HuH-7.5 (cell line): ENCODE data around the gene PIP5K1A.
"Not testable (repeated sequence)": the region's sequence is repeated elsewhere in the genome, so short reads cannot be mapped to it uniquely, and the experiment has no call there.

Source experiments
- DNase-seq: peaks from one replicate; pipeline ENCODE4 v3.0.0; 2011; ENCODE audit warnings: low spot score

PIP5K1A gene, protein sequence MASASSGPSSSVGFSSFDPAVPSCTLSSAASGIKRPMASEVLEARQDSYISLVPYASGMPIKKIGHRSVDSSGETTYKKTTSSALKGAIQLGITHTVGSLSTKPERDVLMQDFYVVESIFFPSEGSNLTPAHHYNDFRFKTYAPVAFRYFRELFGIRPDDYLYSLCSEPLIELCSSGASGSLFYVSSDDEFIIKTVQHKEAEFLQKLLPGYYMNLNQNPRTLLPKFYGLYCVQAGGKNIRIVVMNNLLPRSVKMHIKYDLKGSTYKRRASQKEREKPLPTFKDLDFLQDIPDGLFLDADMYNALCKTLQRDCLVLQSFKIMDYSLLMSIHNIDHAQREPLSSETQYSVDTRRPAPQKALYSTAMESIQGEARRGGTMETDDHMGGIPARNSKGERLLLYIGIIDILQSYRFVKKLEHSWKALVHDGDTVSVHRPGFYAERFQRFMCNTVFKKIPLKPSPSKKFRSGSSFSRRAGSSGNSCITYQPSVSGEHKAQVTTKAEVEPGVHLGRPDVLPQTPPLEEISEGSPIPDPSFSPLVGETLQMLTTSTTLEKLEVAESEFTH

GRCh38 chr1:151198254-151199127 is at the start of gene PIP5K1A:
Gene PIP5K1A (plus strand): TSS chr1:151198552. CDS start chr1:151198997, 445 bp downstream.
- DNase-seq = peak; percentile 92

GRCh38 chr1:151156515-151156819 is 41.9 kb upstream of the PIP5K1A start, which contains the start of gene TNFAIP8L2:
Gene TNFAIP8L2 (plus strand): TSS chr1:151156649. CDS start chr1:151158698, 2,049 bp downstream.
- no peak for DNase-seq

GRCh38 chr1:151157067-151157531 is 41.3 kb upstream of the PIP5K1A start:
- no peak for DNase-seq

DNA sequence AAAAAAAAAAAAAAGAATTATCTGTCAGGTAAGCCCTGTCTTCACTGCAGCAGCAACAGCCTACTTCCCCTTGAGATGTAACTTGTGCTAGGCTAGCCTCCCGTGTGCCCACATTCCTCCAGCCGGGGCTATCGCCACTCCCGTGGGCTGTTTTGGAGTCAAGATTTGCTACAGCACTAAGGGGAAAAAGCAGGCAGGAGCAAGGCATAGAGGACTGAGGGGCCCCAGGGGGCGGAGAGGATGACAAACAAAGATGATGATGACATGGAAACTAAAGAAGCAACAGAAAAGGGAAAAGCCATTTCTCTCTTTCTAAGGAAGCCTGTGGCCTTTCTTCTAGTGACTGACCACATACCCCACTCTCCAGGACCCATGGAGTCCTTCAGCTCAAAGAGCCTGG is 40.0 kb upstream of the PIP5K1A start:
- DNase-seq = no peak

DNA sequence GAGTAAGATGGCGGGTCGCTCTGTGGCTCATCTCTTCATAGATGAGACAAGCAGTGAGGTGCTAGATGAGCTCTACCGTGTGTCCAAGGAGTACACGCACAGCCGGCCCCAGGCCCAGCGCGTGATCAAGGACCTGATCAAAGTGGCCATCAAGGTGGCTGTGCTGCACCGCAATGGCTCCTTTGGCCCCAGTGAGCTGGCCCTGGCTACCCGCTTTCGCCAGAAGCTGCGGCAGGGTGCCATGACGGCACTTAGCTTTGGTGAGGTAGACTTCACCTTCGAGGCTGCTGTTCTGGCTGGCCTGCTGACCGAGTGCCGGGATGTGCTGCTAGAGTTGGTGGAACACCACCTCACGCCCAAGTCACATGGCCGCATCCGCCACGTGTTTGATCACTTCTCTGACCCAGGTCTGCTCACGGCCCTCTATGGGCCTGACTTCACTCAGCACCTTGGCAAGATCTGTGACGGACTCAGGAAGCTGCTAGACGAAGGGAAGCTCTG is 39.6 kb upstream of the PIP5K1A start:
- DNase-seq = no peak

DNA sequence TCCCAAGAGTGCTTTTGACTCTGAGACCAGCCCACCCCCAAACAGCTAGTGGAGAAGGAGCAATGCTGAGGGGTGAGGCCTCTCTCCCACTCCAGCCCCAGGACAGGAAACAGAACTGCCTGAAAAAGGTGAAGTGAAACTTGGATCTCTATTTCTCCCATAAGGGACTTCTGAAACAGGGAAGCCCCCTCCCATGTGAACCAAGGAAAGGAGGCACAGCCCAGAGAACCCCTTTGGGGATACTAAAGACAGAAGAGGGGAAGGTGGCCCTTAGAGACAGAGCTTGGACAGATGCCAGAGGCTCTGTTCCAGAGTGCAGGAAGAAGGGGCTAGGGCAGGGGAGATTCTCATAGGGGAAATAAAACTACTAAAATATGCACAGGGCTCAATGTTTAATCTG is 39.0 kb upstream of the PIP5K1A start:
- DNase-seq = no peak

GRCh38 chr1:151164732-151165280 is 33.5 kb upstream of the PIP5K1A start:
- no peak for DNase-seq

DNA sequence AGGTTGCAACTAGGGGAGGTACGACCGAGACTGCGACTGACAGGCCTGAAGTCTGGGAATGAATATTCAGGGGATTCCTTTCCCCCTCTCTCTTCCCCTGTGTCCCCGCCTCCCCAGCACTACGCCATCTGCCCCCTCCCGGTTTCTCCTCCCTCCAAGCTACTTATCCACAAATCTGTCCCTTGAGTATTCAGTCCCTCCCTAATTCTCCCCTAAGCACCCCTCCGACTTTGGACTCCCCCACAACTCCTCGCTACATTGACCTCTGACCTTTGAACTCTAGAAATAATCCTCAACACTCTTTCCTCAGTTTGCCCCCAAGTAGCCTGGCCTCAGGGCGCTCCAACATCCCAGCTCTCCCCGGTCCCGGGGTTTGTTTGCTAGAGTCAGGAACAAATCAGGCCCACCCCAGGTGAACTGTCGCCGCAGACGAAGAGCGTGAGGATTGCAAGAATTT is 33.0 kb upstream of the PIP5K1A start:
- DNase-seq = peak; percentile 38

DNA sequence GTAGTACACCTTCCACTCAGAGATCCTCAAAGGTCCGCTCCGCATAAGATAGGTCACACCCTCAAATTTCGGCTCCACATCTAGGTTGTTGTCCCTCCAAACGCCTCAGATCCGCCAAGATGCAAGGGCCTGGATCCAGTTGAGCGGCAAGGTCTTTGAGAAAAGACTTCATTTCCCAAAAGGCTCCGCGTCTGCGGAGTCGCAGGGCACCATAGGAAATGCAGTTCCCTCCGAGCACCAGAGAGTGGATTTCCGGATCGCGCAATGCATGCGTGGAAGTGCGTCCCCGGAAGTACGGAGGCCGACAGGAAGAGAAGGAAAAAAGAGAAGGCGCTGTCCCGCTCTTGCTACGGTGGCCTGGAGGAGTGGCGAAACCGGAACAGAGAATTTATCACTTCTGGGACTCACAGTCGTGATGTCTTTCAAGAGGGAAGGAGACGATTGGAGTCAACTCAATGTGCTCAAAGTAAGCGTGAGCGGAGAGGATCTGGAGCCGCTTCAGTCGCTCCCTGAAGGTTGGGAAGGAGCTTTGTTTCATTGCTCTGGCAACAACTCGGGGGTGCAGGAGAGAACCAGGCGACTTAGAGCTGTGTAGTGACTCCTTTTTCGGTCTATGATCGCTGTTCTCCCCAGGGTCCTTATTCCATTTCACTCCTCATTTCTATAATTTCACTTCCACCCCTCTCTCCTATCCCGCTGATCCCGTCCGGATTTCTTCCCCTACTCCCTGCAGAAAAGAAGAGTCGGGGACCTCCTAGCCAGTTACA is 32.4 kb upstream of the PIP5K1A start, which contains the start of the genes LYSMD1 and SCNM1:
LYSMD1 (minus strand) TSS at position 165 of the 767 bp plus-strand sequence. CDS start 644 bp downstream, outside the sequence.
SCNM1 (plus strand) TSS at position 407 of the 767 bp plus-strand sequence; CDS start at position 416, 9 bp downstream.
- peak; percentile 87 for DNase-seq

DNA sequence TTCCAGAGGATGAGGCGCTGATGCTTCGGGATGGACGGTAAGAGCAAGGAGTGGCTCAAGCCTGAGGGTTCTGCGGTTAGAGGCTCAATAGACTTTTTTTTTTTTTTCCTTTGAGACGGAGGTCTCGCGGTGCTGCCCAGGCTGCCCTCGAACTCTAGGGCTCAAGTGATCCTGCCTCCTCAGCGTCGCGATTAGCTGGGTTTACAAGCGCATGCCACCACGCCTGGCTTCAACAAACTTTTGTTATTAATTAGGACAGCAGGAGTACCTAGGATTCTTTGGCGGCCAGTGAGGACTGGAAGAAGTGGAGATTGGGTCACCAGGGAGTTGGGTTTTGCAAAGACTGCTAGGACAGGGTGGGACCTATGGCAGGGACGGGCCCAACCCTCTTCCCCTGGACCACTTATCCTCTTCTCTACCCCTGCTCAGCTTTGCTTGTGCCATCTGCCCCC is 31.8 kb upstream of the PIP5K1A start:
- no peak for DNase-seq

DNA sequence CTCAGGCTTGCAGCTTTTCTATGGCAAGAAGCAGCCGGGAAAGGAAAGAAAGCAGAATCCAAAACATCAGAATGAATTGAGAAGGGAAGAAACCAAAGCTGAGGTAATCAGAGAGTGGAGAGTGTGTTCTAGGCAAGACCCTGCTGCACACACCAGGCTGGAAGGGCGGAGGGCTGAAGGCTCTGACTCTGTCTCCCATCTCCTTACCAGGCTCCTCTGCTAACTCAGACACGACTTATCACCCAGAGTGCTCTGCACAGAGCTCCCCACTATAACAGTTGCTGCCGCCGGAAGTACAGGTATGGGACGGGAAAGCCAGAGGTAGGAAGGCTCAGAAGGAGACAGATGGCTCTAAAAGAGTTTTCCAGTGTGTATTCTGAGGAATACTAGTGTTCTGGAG is 31.2 kb upstream of the PIP5K1A start:
- DNase-seq = no peak

GRCh38 chr1:151171190-151171589 is 27.2 kb upstream of the PIP5K1A start:
- no peak for DNase-seq

DNA sequence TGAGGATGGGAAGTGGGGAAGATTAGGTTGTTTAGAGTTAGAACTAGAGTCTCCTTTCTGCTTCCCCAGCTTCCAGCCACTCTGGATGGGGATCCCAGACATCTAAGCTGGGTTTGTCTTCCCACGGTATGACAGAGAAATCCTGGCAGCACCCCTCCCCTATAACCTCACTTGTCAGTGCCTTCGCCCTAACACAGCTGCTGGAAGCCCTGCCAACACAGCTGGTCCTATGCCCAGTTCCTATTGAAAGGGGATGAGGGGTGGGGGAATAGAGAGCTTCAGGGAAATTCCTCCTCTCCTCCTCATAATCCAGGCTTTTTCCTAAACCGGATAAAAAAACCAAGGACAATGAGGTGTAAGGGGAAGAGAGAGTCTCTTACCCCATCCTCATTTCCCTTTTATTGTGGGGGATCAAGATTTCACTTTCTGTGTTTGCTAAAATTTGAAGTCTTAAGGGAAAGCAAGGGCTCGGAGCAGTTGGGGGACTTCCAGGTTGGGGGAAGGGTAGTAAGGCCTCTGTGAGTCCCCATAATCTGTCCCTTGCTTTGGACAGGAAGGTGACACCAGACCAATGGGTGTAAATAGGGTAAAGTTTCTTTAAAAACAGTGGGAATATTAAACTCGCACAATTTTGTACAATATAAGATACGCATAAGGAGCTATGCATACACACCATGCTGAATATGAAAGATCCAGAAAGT is 23.2 kb upstream of the PIP5K1A start:
- DNase-seq = no peak

DNA sequence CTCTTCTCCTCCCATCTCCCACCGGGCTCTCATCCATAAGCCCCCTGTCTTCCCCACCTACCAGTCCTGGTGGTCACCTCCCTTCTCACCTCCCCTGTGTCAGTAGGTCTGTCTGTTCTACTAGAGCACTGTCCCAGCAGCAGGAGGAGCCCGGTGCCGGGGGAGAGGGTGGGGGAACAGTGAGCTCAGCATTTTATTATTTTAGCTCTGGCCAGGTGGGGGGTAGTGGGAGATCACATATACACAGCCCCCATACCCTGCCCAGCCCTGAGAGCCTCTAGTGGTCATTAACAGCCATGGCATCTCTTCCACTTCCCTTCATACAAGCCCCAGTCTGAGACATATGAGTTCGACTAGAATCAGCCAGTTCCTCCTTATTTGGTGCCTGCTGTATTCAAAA is 22.5 kb upstream of the PIP5K1A start, which contains the start of gene TMOD4:
TMOD4 (minus strand) TSS at position 119 of the 400 bp plus-strand sequence. CDS start 1,106 bp downstream, outside the sequence.
- DNase-seq = peak; percentile 30

DNA sequence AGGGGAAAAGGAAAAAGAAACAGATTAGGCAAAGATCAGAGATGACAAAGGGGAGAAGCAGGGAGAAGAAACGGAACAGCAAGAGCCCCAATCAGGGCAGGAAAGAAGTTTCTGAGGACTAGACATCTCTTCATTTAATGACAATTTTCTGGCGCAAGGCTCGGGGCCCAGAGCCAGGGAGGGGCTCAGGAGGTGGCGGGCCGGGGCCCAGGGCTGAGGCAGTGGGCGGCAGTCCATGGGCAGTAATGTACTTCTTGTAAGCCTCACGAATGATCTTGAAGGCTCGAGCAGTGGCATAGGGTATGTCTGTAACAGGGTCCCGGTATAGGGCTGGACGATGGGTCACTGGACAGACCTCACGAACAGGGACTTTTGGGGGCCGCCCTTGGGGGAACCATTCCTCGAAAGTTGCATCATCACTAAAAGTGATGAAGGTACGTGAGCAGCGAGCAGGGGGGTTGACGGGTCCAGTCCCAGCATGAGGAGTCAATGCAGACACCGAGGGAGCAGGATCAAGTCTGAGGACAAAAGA is 21.8 kb upstream of the PIP5K1A start:
- no peak for DNase-seq

DNA sequence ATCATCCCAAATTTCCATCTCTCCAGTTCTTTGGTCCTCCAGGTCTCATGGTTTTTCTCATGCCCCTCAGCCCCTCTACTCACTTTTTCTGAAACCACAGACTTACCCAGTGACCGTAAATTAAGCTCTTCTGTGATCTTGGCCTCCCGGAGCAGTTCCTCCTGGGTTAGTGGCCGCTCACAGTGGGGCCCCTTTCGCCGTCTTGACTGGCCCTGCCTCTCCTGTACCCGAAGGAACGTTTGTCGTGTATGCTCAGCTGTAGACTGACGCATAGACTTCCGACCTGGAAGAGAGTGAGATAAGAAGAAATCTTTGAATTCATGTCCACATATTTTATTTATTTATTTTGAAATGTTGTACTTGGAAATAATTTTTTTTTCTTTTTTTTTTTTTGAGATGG is 14.1 kb upstream of the PIP5K1A start:
- DNase-seq = no peak

GRCh38 chr1:151187205-151187604 is 11.1 kb upstream of the PIP5K1A start:
- no peak for DNase-seq

- not testable (repeated sequence) for DNase-seq
Measured at GRCh38 chr1:151188667-151189066, 9.7 kb upstream of the PIP5K1A start.

DNA sequence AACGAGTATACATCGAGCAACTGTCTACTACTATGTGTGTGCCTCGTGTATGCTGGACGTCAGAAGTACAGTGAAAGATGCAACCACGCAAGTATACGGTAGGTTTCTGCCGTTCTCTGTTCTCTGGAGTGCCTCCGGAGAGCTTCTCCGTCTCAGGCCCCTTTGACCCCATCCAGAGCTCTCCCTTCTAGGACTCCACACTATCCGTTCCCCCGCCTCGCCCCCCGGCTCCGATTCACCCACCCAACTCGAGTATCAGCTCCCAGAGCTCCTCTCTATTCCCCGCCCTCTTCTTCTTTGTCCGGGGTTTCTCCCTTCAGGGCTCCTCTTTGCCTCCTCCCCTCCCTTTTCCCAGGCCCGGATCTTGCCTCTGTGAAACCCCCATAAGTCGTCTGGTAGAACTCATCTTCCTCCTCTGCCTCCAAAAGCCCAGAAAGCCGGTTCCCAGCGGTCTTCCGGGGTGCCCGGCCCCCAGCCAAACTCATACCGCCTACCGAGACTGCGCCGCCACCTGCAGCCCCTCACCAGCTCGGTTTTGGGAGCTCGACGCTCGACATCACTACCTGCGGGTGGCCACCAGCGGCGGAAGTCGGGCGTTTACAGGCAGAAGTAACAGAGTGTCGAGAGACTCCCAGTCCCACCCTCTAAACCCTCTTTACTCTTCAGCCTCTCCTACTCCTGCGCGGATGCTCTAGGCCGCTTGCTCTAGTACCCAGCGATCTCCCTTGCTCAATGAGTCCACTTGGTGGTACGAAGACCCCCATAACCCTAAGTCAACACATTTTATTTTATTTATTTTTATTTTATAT is 8.5 kb upstream of the PIP5K1A start, which contains the start of gene VPS72:
VPS72 (minus strand) TSS at position 561 of the 809 bp plus-strand sequence; CDS start at position 485, 76 bp downstream.
- peak; percentile 77 for DNase-seq
